IPS-15b (cell line): Measurements from ENCODE around the gene SLC35B1.
A peak's percentile ranks its signal among the peaks of the same experiment; 100 is the strongest.

Experiments
- H3K27me3 ChIP-seq: one replicate; pipeline ENCODE4 v1.6.1; 2013; ENCODE audit warnings: low read length; ENCODE audit not compliant: control insufficient read depth, insufficient read depth
- H3K36me3 ChIP-seq: one replicate; pipeline ENCODE4 v1.6.1; 2013; ENCODE audit warnings: low read length; ENCODE audit not compliant: control insufficient read depth, insufficient read depth
- H3K4me1 ChIP-seq: one replicate; pipeline ENCODE4 v1.6.1; 2013; ENCODE audit warnings: mild to moderate bottlenecking, low read length; ENCODE audit not compliant: control insufficient read depth, insufficient read depth
- H3K4me3 ChIP-seq: one replicate; pipeline ENCODE4 v1.5.1; 2013; ENCODE audit warnings: low read depth, low read length
- H3K9ac ChIP-seq: one replicate; pipeline ENCODE4 v1.6.1; 2013; ENCODE audit warnings: low read depth, mild to moderate bottlenecking, low read length
- H3K9me3 ChIP-seq: one replicate; pipeline ENCODE4 v1.6.1; 2013; ENCODE audit warnings: mild to moderate bottlenecking, low read length; ENCODE audit not compliant: control insufficient read depth, insufficient read depth

Gene SLC35B1

GRCh38 chr17:49707608-49708514 lies at the start of gene SLC35B1:
TSS of gene SLC35B1 (minus strand) at chr17:49707964. CDS start at chr17:49707833, 131 bp downstream.
- no peaks in the 10 kb centered on the region for H3K27me3 ChIP-seq
- H3K4me3 ChIP-seq = peak within 1 kb of the TSS; percentile 88
- H3K36me3 ChIP-seq = peaks cover 32% of the 10 kb centered on the region
- H3K4me1 ChIP-seq = peaks cover 5% of the 10 kb centered on the region
- H3K9ac ChIP-seq = peak within 1 kb of the TSS; percentile 99
- no peaks in the 10 kb centered on the region for H3K9me3 ChIP-seq

GRCh38 chr17:49757151-49757777 lies 49.5 kb upstream of the SLC35B1 start:
- no peaks in the 10 kb centered on the region for H3K4me1 ChIP-seq
- peaks cover 4% of the 10 kb centered on the region for H3K36me3 ChIP-seq
- H3K27me3 ChIP-seq = no peaks in the 10 kb centered on the region
- no peak overlapping the region for H3K4me3 ChIP-seq
- no peaks in the 10 kb centered on the region for H3K9me3 ChIP-seq
- H3K9ac ChIP-seq = no peak overlapping the region

GRCh38 chr17:49756323-49757150 lies 48.8 kb upstream of the SLC35B1 start:
- no peaks in the 10 kb centered on the region for H3K4me1 ChIP-seq
- peaks cover 4% of the 10 kb centered on the region for H3K36me3 ChIP-seq
- no peaks in the 10 kb centered on the region for H3K9me3 ChIP-seq
- H3K9ac ChIP-seq = no peak overlapping the region
- H3K4me3 ChIP-seq = no peak overlapping the region
- H3K27me3 ChIP-seq = no peaks in the 10 kb centered on the region

- H3K4me1 ChIP-seq = no peaks in the 10 kb centered on the region
- H3K4me3 ChIP-seq = no peak overlapping the region
- H3K36me3 ChIP-seq = peaks cover 4% of the 10 kb centered on the region
- H3K9me3 ChIP-seq = no peaks in the 10 kb centered on the region
- H3K9ac ChIP-seq = no peak overlapping the region
- H3K27me3 ChIP-seq = no peaks in the 10 kb centered on the region
These were observed 48.0 kb upstream of the SLC35B1 start for GRCh38 chr17:49755663-49756283.

- no peaks in the 10 kb centered on the region for H3K4me1 ChIP-seq
- no peaks in the 10 kb centered on the region for H3K9me3 ChIP-seq
- no peaks in the 10 kb centered on the region for H3K27me3 ChIP-seq
- peaks cover 4% of the 10 kb centered on the region for H3K36me3 ChIP-seq
- H3K4me3 ChIP-seq = no peak overlapping the region
- no peak overlapping the region for H3K9ac ChIP-seq
These were observed 46.2 kb upstream of the SLC35B1 start for GRCh38 chr17:49753959-49754391.

GRCh38 chr17:49752508-49752907 lies 44.7 kb upstream of the SLC35B1 start:
- no peaks in the 10 kb centered on the region for H3K27me3 ChIP-seq
- H3K9me3 ChIP-seq = no peaks in the 10 kb centered on the region
- no peaks in the 10 kb centered on the region for H3K4me1 ChIP-seq
- H3K36me3 ChIP-seq = peaks cover 4% of the 10 kb centered on the region
- no peak overlapping the region for H3K9ac ChIP-seq
- H3K4me3 ChIP-seq = no peak overlapping the region

GRCh38 chr17:49749730-49750129 lies 42.0 kb upstream of the SLC35B1 start:
- Histone ChIP-seq H3K27me3 (no peaks in the 10 kb centered on the region), H3K36me3 (no peaks in the 10 kb centered on the region), H3K4me3 (no peak overlapping the region), H3K9me3 (no peaks in the 10 kb centered on the region), H3K9ac (no peak overlapping the region), H3K4me1 (no peaks in the 10 kb centered on the region)

GRCh38 chr17:49748791-49749190 lies 41.0 kb upstream of the SLC35B1 start:
- H3K9ac ChIP-seq = no peak overlapping the region
- no peaks in the 10 kb centered on the region for H3K27me3 ChIP-seq
- no peak overlapping the region for H3K4me3 ChIP-seq
- H3K9me3 ChIP-seq = no peaks in the 10 kb centered on the region
- no peaks in the 10 kb centered on the region for H3K36me3 ChIP-seq
- no peaks in the 10 kb centered on the region for H3K4me1 ChIP-seq

- Histone ChIP-seq H3K4me3 (no peak overlapping the region), H3K4me1 (no peaks in the 10 kb centered on the region), H3K9me3 (no peaks in the 10 kb centered on the region), H3K27me3 (no peaks in the 10 kb centered on the region), H3K36me3 (no peaks in the 10 kb centered on the region), H3K9ac (no peak overlapping the region)
These were observed 40.5 kb upstream of the SLC35B1 start for GRCh38 chr17:49748223-49748622.

- no peaks in the 10 kb centered on the region for H3K4me1 ChIP-seq
- H3K27me3 ChIP-seq = no peaks in the 10 kb centered on the region
- H3K9ac ChIP-seq = no peak overlapping the region
- no peaks in the 10 kb centered on the region for H3K9me3 ChIP-seq
- H3K36me3 ChIP-seq = no peaks in the 10 kb centered on the region
- H3K4me3 ChIP-seq = no peak overlapping the region
These were observed 39.9 kb upstream of the SLC35B1 start for GRCh38 chr17:49747632-49748031.

- no peaks in the 10 kb centered on the region for H3K27me3 ChIP-seq
- H3K4me1 ChIP-seq = no peaks in the 10 kb centered on the region
- H3K9ac ChIP-seq = no peak overlapping the region
- H3K36me3 ChIP-seq = no peaks in the 10 kb centered on the region
- H3K9me3 ChIP-seq = no peaks in the 10 kb centered on the region
- no peak overlapping the region for H3K4me3 ChIP-seq
These were observed 39.2 kb upstream of the SLC35B1 start for GRCh38 chr17:49746791-49747490.
